MM.1S (cell line): ENCODE data around the gene MB.

Source experiments
- DNase-seq: peaks from one replicate; pipeline ENCODE4 v3.0.0-alpha.2; 2015
- H2AFZ ChIP-seq: fragments of 300-600 bp; sonication (generic); 2 replicates; pipeline ENCODE4 v1.6.0; 2016; ENCODE audit warnings: antibody characterized with exemption, low read length
- H3F3A ChIP-seq: fragments of 300-600 bp; sonication (generic); 2 replicates; pipeline ENCODE4 v1.6.1; 2016; ENCODE audit warnings: mild to moderate bottlenecking, antibody characterized with exemption, low read length, moderate library complexity, mixed read lengths; ENCODE audit not compliant: insufficient read depth
- H3K27ac ChIP-seq: fragments of 300-600 bp; sonication (generic); 2 replicates; pipeline ENCODE4 v1.5.1; 2016; ENCODE audit warnings: mild to moderate bottlenecking, low read length
- H3K27me3 ChIP-seq: fragments of 300-600 bp; sonication (generic); replicated peaks from 2 replicates; pipeline ENCODE4 v1.6.0; 2016; ENCODE audit warnings: low read length; ENCODE audit not compliant: insufficient read depth
- H3K36me3 ChIP-seq: fragments of 300-600 bp; sonication (generic); replicated peaks from 2 replicates; pipeline ENCODE4 v1.6.1; 2016; ENCODE audit warnings: mild to moderate bottlenecking, low read length, mixed read lengths; ENCODE audit not compliant: insufficient read depth
- H3K4me1 ChIP-seq: fragments of 300-600 bp; sonication (generic); 2 replicates; pipeline ENCODE4 v1.6.1; 2016; ENCODE audit warnings: low read length, mixed read lengths
- H3K4me2 ChIP-seq: fragments of 300-600 bp; sonication (generic); 2 replicates; pipeline ENCODE4 v1.6.0; 2016; ENCODE audit warnings: low read depth, low read length
- H3K4me3 ChIP-seq: fragments of 300-600 bp; sonication (generic); 2 replicates; pipeline ENCODE4 v1.5.1; 2016; ENCODE audit warnings: low read length, mixed read lengths
- H3K79me2 ChIP-seq: fragments of 300-600 bp; sonication (generic); 2 replicates; pipeline ENCODE4 v1.6.1; 2016; ENCODE audit warnings: mixed run types, low read length, mixed read lengths
- H3K9ac ChIP-seq: fragments of 300-600 bp; sonication (generic); 2 replicates; pipeline ENCODE4 v1.6.1; 2016; ENCODE audit warnings: low read length, mixed read lengths
- H3K9me2 ChIP-seq: fragments of 300-600 bp; sonication (generic); replicated peaks from 2 replicates; pipeline ENCODE4 v1.6.1; 2016; ENCODE audit warnings: mild to moderate bottlenecking, low read length, mixed read lengths; ENCODE audit not compliant: insufficient read depth
- H3K9me3 ChIP-seq: fragments of 300-600 bp; sonication (generic); replicated peaks from 2 replicates; pipeline ENCODE4 v1.6.1; 2016; ENCODE audit warnings: mild to moderate bottlenecking, low read length, mixed read lengths; ENCODE audit not compliant: insufficient read depth
- H4K20me1 ChIP-seq: fragments of 300-600 bp; sonication (generic); 2 replicates; pipeline ENCODE4 v1.6.1; 2016; ENCODE audit warnings: mild to moderate bottlenecking, low read length, moderate library complexity, mixed read lengths; ENCODE audit not compliant: insufficient read depth
- EZH2 ChIP-seq: fragments of 300-600 bp; sonication (generic); optimal IDR thresholded peaks from 2 replicates; pipeline ENCODE3; 2017; ENCODE audit warnings: low read depth, mild to moderate bottlenecking, antibody characterized with exemption, low read length, mixed read lengths
- EZH2phosphoT487 ChIP-seq: fragments of 300-600 bp; sonication (generic); IDR thresholded peaks from 2 replicates; pipeline ENCODE4 v1.6.1; 2018; ENCODE audit warnings: antibody characterized with exemption, low read length
- TF ChIP-seq, protein P1 (sequence below): fragments of 300-600 bp; sonication (generic); IDR thresholded peaks from 2 replicates; pipeline ENCODE4 v1.5.1; 2016; ENCODE audit warnings: antibody characterized with exemption, low read length, mixed read lengths

Gene MB

DNA sequence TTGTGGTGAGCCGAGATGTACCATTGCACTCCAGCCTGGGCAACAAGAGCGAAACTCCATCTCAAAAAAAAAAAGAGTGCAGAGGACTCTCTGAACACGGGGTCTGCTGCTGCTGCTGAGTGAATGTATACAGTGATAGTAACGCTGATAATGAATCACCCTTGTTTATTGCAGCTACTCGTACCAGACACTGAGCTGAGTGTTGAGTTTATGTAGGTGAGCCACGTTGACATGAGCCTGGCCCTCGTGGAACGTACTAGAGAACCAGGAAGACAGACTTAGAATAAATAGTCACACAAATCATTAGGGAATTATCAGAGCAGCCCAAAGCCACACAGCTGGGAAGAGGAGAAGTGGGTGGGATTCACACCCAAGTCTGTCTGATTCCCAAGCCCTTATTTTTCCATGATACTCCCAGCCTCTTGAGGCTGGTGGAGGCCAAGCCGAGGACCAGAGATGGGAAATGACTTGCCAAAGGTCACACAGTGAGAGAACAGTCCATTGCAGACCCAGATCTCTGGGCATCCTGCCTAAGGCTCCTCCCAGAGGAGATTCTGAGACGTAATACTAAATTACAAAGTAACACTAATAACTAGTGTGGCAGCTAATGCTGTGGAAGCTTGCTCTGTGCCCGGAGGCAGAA is 34.8 kb downstream of the MB start:
- H3F3A ChIP-seq, result no peaks in the 10 kb centered on the region
- DNase-seq, result no peak
- H3K9ac ChIP-seq, result no peak overlapping the region
- no peaks in the 10 kb centered on the region for H3K9me3 ChIP-seq
- H3K79me2 ChIP-seq, result no peaks in the 10 kb centered on the region
- H3K4me1 ChIP-seq, result no peaks in the 10 kb centered on the region
- no peaks in the 10 kb centered on the region for H3K9me2 ChIP-seq
- no peaks in the 10 kb centered on the region for H3K27me3 ChIP-seq
- no peaks in the 10 kb centered on the region for H3K36me3 ChIP-seq
- H4K20me1 ChIP-seq, result no peaks in the 10 kb centered on the region
- no peak overlapping the region for H3K4me3 ChIP-seq
- no peak overlapping the region for H3K4me2 ChIP-seq
- no peak overlapping the region for H2AFZ ChIP-seq
- TF ChIP-seq, protein P1, sequence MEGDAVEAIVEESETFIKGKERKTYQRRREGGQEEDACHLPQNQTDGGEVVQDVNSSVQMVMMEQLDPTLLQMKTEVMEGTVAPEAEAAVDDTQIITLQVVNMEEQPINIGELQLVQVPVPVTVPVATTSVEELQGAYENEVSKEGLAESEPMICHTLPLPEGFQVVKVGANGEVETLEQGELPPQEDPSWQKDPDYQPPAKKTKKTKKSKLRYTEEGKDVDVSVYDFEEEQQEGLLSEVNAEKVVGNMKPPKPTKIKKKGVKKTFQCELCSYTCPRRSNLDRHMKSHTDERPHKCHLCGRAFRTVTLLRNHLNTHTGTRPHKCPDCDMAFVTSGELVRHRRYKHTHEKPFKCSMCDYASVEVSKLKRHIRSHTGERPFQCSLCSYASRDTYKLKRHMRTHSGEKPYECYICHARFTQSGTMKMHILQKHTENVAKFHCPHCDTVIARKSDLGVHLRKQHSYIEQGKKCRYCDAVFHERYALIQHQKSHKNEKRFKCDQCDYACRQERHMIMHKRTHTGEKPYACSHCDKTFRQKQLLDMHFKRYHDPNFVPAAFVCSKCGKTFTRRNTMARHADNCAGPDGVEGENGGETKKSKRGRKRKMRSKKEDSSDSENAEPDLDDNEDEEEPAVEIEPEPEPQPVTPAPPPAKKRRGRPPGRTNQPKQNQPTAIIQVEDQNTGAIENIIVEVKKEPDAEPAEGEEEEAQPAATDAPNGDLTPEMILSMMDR, result no peak
- TF ChIP-seq EZH2, result no peak
- no peak for TF ChIP-seq EZH2phosphoT487
- no peak overlapping the region for H3K27ac ChIP-seq

DNA sequence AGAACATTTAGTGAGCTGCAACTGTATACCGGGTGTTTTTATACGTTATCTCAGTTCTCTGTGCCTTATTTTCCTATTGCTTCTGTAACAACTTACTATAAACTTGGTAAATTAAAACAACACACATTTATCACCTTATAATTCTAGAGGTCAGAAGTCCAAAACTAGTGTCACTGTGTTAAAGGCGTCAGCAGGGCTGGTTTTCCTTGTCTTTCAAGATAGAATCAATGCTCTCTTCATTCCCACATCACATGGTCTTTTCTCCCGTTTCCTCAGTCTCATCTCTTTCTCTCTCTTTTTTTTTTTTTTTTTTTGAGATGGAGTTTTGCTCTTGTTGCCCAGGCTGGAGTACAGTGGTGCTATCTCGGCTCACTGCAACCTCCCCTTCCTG is 36.1 kb downstream of the MB start:
- DNase-seq, result no peak
- H3F3A ChIP-seq, result no peaks in the 10 kb centered on the region
- TF ChIP-seq, protein P1, result no peak
- H3K27ac ChIP-seq, result no peak overlapping the region
- H3K4me2 ChIP-seq, result no peak overlapping the region
- H3K27me3 ChIP-seq, result no peaks in the 10 kb centered on the region
- no peaks in the 10 kb centered on the region for H3K9me2 ChIP-seq
- H4K20me1 ChIP-seq, result no peaks in the 10 kb centered on the region
- no peak overlapping the region for H2AFZ ChIP-seq
- H3K4me1 ChIP-seq, result no peaks in the 10 kb centered on the region
- H3K4me3 ChIP-seq, result no peak overlapping the region
- H3K9ac ChIP-seq, result no peak overlapping the region
- no peaks in the 10 kb centered on the region for H3K9me3 ChIP-seq
- H3K79me2 ChIP-seq, result no peaks in the 10 kb centered on the region
- H3K36me3 ChIP-seq, result no peaks in the 10 kb centered on the region

DNA sequence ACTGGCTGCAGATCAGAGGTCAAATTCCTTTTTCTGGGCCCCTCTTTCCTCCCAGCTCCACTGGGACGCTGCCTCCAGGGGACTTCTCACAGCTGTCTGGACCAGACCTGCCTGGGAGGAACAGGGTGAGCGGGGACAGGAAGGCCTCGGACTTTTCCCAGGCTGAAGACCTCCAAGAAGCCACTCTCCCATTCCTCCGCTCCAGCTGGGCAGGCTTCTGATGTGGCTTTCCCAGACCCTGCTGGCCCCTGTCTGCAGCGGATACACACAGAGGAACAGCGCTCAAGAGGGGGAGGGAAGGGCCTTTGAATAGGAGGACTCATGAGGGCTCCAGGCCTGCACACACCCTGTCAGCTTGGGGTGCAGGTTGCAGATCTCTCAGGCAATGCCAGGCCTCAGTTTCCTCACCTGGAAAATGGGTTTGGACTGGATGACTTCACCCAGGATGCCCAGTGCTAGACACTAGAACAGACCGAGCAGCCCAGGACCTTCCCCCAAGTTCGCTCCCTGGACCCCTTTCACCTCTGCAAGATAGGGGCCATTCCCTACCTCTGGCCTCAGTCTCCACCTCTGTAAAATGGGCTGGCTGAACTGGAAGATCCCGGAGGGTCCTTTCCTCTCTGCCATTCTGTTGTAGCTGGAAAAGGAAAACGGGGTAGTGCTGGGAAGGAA is 36.6 kb downstream of the MB start:
- H3K36me3 ChIP-seq, result no peaks in the 10 kb centered on the region
- no peaks in the 10 kb centered on the region for H3F3A ChIP-seq
- no peaks in the 10 kb centered on the region for H3K9me2 ChIP-seq
- H3K4me1 ChIP-seq, result no peaks in the 10 kb centered on the region
- no peaks in the 10 kb centered on the region for H3K9me3 ChIP-seq
- H4K20me1 ChIP-seq, result no peaks in the 10 kb centered on the region
- no peaks in the 10 kb centered on the region for H3K79me2 ChIP-seq
- no peak overlapping the region for H3K4me2 ChIP-seq
- no peak overlapping the region for H3K4me3 ChIP-seq
- TF ChIP-seq EZH2phosphoT487 (no peak), EZH2 (no peak)
- TF ChIP-seq, protein P1, result no peak
- no peak overlapping the region for H2AFZ ChIP-seq
- no peak for DNase-seq
- no peak overlapping the region for H3K9ac ChIP-seq
- H3K27ac ChIP-seq, result no peak overlapping the region
- H3K27me3 ChIP-seq, result no peaks in the 10 kb centered on the region
